Mammary epithelial cell (primary cell): ENCODE data around the gene TSC1.

ENCODE experiments used
- CTCF ChIP-seq, 2 donors: IDR thresholded peaks in 1 of 2; conservative IDR thresholded peaks in 1 of 2; 2 replicates each; pipeline ENCODE4 v1.5.1; 2011 to 2012; ENCODE audit warnings: inconsistent platforms in 2 of 2, low read length in 2 of 2, mild to moderate bottlenecking in 2 of 2, control low read depth in 1 of 2, low read depth in 1 of 2; ENCODE audit not compliant: insufficient read depth in 1 of 2; ENCODE audit errors: extremely low read depth in 1 of 2
- EZH2 ChIP-seq: IDR thresholded peaks from 2 replicates; pipeline ENCODE4 v1.6.1; 2012; ENCODE audit warnings: low read length, inconsistent platforms, borderline replicate concordance

DNA sequence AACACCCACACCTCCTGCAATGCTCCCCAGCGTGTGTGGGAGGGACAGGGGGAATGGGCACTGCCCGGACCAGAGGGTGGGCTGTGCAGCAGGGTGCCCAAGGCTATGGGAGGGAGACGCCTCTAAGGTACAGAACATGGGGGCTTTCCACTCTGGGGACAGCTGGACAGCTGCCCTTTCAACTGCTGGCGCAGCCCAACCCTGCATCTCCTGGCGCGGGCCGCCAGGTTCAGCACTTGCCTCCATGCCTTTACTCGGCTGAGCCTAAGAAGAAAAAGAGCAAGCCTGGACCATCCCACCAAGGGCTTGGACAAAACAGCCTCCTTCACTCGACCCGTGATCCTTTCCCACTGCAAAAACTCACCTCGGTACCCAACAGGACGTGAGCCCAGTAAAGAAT lies 81.3 kb downstream of the TSC1 start:
- TF ChIP-seq CTCF (conservative IDR thresholded peaks at IDR 0.05 in 1 of 2, IDR thresholded peaks at IDR 0.05 in 1 of 2; ENCODE audit: extremely low read depth in 1 of 2, insufficient read depth in 1 of 2, low read depth in 1 of 2, low read length in 2 of 2): no peak
- TF ChIP-seq EZH2: no peak
